Activated CD4-positive, alpha-beta T cell treated with anti-CD3 and anti-CD28 coated beads, Interleukin-2, amount 50 U/mL, for 24 hours (primary cell): ENCODE data around the gene SPAG8.
A peak's percentile ranks its signal among the peaks of the same experiment; 100 is the strongest.

ENCODE experiments used
- DNase-seq, 2 donors: peaks; one replicate each; pipeline ENCODE4 v3.0.0-alpha.2; 2020; ENCODE audit warnings: low read depth in 1 of 2, low spot score in 1 of 2

Gene SPAG8

DNA sequence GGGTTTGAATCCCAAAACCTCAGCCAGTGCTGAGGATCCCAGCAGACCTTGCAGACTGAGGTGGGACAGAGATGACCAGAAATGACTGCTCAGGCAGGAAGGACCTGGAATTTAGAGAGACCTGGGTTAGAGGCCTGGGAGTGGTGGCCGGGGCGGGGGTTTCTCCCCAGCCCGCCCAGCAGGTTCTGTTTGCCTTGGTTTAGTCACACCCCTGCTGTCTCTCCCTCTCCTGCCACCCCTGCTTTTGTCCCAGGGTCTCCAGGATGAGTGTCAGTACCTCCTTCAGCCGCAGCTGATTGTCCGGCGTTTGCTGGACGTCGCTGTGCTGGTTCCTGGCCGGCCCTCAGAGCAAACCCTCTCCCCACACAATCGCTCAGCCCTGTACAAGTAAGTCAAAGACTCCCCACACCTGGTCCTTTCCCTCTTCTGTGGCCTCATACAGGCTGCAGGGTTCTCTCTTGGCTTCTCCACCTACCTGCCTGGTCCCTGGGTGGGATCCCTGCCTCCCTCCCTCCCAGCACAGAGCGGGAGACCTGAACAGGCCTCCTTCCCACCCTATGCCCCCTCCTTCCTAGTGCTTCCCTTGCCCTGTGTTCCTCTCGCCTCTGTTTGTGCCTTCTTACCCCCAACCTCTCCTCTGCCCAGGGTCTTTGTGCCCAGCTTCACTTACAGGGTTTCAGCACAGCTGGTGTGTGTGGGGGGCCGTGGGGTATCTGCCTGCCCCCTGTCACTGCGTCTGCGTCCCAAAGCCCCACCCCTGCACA, 29.0 kb upstream of the SPAG8 start:
- DNase-seq: no peak

- DNase-seq: no peak
Measured at GRCh38 chr9:35839926-35840325, 27.9 kb upstream of the SPAG8 start.

GRCh38 chr9:35836595-35836994, 24.5 kb upstream of the SPAG8 start:
- no peak for DNase-seq

DNA sequence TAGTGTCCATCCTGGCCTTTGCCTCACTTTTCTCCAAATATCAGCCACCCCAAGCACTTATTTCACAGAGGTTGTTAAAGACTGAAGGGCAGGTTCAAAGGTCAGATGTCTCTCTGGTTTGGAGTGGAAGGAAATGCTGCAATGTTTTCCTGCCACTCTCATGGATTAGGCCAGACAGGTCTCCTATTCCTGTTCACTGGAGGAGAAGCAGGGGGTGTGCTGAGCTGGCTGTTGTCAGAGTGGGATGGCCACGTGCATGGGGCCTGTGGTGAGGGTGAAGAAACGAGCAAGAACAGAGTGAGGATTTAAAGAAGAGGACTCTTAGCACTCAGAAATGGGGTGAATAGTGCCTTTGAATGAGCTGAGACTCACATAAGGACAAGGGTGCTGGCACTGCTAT, 23.7 kb upstream of the SPAG8 start:
- DNase-seq: no peak

GRCh38 chr9:35835216-35835632, 23.2 kb upstream of the SPAG8 start:
- no peak for DNase-seq

DNA sequence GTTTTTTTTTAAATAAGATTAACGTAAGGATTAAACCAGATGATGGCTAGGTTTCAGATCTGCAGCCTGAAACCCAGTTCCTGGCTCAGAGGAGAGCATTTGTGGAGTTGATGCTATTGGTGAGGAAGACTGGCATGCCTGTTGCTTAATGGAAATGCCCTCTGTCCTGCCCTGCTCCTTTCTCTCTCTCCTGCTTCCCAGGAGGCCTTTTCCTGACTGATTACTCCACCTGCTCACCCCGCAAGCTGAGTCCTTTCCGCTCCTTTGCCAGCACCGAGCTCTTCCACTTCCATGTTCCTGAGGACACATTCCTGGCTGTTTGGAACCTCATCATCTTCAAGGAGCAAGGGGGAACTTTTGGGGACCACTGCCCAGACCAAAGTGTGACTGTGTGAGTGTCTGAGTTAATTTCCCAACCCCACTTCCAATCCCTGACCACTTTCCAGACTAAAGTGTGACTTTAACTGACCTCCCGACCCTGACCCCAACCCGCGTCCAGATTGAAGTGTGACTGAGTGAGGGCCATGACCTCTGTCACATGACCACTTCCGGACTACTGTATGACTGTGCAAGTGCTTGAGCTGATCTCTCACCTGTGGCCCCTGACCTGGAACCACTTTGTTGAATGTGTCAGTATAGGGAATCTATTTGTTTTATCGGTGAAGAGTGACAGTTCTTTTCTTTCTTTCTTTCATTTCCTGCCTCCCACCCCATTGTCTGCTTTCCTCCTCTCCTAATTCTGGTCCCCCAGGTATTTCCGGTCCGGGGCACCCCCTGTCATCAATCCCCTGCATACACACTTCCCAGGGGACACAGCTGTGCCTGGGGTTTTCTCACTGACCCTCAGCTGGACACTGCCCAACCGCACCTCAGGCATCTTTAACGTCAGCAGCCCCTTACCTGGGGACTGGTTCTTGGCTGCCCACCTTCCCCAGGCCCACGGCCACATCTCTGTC, 22.5 kb upstream of the SPAG8 start:
- DNase-seq: no peak

- DNase-seq: no peak
Measured at GRCh38 chr9:35832814-35833213, 20.8 kb upstream of the SPAG8 start.

DNA sequence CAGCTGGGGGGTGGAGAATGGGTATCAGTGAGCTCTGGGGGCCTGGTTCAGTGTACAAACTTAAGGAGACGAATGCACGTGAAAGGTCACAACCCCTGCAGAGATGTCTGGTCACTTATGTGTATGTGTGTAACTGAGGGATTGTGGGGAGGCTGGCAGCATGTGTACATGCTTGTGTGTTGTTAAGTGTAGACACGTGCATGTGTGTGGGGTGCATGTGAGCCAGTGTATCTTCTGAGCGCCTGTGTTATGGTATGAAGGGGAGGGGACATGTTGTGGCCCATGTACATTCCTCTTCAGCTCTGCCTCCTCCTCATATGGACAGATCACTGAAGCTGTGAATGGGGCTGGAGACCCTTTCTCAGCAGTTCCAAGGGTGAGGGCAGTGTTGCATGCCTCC, 19.0 kb upstream of the SPAG8 start:
- DNase-seq: no peak

GRCh38 chr9:35829764-35830096, 17.7 kb upstream of the SPAG8 start:
- DNase-seq: no peak

DNA sequence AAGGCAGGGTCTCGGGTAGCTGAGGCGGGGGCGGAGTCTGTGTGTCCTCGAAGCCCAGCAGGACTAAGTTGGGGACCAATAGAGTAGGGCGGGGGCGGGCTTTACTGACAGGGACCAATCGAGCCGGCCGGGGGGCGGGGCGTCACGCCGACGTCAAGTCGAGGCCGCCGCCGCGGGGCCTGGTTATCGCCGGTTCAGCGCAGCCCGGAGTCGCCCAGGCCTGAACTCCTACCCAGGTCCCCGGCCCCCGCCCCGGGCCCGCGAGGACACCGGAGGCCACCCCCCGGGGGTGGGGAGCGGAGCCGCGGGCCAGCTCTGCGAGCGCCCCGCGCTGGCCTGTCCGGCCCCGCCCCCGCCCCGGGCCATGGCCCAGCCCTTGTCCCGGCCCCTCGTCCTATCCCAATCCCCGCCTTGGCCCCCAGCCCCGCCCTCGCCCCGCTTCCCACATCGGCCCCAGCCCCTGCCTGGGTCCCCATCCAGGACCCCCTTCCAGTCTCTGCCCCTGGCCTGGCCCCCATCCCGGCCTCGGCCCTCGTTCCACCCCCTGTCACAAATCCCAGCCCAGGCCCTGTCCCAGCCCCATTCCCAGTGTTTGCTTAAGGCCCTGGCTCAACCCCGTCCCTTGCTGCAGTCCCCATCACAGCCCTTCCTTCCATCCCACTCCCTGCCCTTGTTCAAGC, 17.2 kb upstream of the SPAG8 start, which contains the start of gene TMEM8B:
Gene TMEM8B (plus strand): TSS at position 145 of the 680 bp plus-strand sequence. CDS start 220 bp downstream, at position 365.
- DNase-seq: peak; percentile 87 to 92

DNA sequence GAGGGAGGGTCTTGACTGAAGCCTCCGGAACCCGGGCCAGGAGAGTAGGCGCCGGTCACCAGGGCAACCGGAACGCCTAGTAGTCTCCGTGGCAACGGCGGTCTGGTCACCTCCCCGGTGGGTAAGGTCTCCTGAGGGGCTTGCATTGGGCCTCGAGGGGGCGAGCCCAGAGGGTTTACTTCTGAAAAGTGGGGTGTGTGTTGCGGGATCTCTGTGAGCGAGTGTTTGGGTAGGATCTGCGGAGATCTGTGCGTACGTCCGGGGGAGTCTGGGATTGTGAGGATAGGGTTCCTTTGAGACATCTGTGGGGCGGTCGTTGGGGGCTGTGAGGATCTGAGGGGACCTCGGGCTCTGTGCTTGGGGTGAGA, 16.6 kb upstream of the SPAG8 start, which contains the start of gene FAM221B:
Gene FAM221B (minus strand): TSS at position 17 of the 368 bp plus-strand sequence. CDS start 2,571 bp downstream, outside the sequence.
- no peak for DNase-seq

DNA sequence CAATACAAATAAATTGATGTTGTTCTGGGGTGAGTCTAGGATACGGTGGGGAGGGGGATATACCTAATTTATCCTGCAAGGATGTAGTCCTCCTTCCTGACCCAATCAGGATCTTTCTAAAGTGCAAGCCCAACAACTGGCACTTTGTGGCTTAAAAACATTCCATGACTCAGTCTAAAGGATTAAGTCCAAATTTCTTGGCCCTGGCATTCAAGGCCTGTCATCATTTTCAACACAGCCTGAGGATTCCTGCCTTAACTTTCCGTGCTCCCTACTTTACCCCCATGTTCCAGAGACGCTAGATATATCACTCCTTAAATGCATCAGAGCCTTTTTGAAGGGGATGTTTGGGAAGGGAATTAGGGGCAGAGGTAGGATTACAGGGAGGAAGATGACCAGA, 15.4 kb upstream of the SPAG8 start:
- DNase-seq: no peak

GRCh38 chr9:35826071-35826701, 14.1 kb upstream of the SPAG8 start:
- DNase-seq: peak in 1 of 2 donors; percentile 34

GRCh38 chr9:35822926-35823325, 10.9 kb upstream of the SPAG8 start:
- no peak for DNase-seq

- DNase-seq: no peak
Measured at GRCh38 chr9:35820076-35820475, 8.0 kb upstream of the SPAG8 start.

DNA sequence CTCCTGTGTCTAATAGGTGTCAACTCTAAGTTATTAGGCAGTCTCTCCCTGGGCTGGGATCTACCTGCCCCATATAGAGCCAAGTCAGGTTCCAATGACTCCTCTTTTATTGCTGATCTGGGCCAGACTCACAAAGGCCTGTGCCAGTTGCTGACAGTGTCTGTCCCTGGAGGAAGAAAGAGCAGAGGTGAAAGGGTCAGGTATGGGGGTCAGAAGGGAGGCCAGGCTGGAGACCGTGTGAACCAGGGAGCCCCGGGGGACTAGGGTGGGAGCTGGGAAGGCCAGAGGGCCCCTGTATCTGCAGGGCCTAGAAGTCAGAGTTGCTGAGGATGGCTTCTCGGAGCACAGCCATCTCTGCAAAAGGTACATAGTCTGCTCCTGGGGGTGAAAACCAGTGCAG, 6.3 kb upstream of the SPAG8 start:
- no peak for DNase-seq

GRCh38 chr9:35816708-35817107, 4.6 kb upstream of the SPAG8 start:
- no peak for DNase-seq

- DNase-seq: peak; percentile 91 to 95
Measured at GRCh38 chr9:35814841-35815543, 2.9 kb upstream of the SPAG8 start, which contains the start of gene HINT2. TSS of gene HINT2 (minus strand) at chr9:35815042. CDS start at chr9:35814979, 63 bp downstream.

DNA sequence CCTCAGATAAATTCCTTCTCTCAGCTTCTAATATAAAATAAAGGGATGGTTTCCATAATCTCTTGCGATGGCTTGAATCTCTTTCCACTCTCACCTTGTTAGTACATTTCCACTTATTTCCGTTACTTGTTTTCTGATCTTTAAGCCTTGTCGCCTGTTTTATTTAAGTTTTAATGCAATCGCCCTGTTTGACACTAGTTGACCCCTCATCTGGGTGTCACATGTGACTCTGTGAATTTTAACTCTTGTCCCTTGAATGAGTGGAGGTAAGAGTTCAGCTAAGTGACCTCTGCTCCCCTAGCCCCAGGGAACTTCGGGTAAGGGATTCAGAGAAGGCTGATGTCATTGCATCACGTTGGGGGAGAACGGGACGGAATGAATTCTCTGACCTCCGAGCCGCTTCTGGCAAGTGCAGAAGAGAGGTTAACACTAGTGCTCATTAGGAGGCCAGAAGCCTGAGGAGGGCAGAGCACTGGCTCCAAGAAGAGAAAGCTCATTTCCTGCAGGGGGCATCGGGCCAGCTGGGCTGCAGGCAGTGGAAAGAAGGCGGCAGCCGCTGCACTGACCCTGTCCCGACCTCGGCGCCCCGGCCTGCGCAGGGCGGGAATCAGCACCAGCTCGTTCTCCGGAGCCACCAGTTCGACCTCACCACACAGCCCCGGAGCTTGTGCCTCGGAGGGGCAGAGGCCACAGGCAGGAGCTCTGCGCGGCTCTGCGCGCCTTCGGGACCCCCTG, 2.2 kb upstream of the SPAG8 start:
- no peak for DNase-seq
